Neutrophil (primary cell): ENCODE measurements around the gene KDM1B.
"Not testable (repeated sequence)": the region's sequence is repeated elsewhere in the genome, so short reads cannot be mapped to it uniquely, and the experiment has no call there.

ENCODE experiments used
- H3K27ac ChIP-seq: fragments of 200-600 bp; sonication (generic); 2 replicates; pipeline ENCODE4 v1.5.1; 2016; ENCODE audit warnings: mild to moderate bottlenecking, moderate library complexity
- H3K27me3 ChIP-seq: fragments of 200-600 bp; sonication (generic); 2 replicates; pipeline ENCODE4 v1.6.0; 2016; ENCODE audit warnings: mild to moderate bottlenecking
- H3K36me3 ChIP-seq: fragments of 200-600 bp; sonication (generic); 2 replicates; pipeline ENCODE4 v1.5.1; 2017
- H3K4me1 ChIP-seq, 2 experiments: fragments of 200-600 bp in 1 of 2; sonication (generic) in 1 of 2; 1 replicate in 1 of 2; 2 replicates in 1 of 2; pipeline versions ENCODE4 v1.5.1 to v1.6.1; 2013 to 2016; ENCODE audit warnings: low read depth in 1 of 2, low read length in 1 of 2, mild to moderate bottlenecking in 1 of 2, moderate library complexity in 1 of 2; ENCODE audit not compliant: control insufficient read depth in 1 of 2, insufficient read depth in 1 of 2
- H3K4me3 ChIP-seq, 2 experiments: fragments of 200-600 bp in 1 of 2; sonication (generic) in 1 of 2; 1 replicate in 1 of 2; 2 replicates in 1 of 2; pipeline ENCODE4 v1.5.1; 2013 to 2016; ENCODE audit warnings: low read depth in 1 of 2, low read length in 1 of 2, mild to moderate bottlenecking in 1 of 2, moderate library complexity in 1 of 2
- H3K9me3 ChIP-seq: fragments of 200-600 bp; sonication (generic); 2 replicates; pipeline ENCODE4 v1.5.1; 2016
- TF ChIP-seq, protein P1 (sequence below): fragments of 200-600 bp; sonication (generic); IDR thresholded peaks from 2 replicates; pipeline ENCODE4 v1.5.1; 2016; ENCODE audit warnings: antibody characterized with exemption

KDM1B gene

GRCh38 chr6:18221288-18221615 lies 66.0 kb downstream of the KDM1B start:
- Histone ChIP-seq H3K27me3 (no peaks in the 10 kb centered on the region), H3K27ac (no peak overlapping the region), H3K36me3 (peaks cover 94% of the 10 kb centered on the region), H3K9me3 (no peaks in the 10 kb centered on the region), H3K4me3 (no peak overlapping the region), H3K4me1 (peaks cover 2% of the 10 kb centered on the region in 2 experiments)
- TF ChIP-seq, protein P1, sequence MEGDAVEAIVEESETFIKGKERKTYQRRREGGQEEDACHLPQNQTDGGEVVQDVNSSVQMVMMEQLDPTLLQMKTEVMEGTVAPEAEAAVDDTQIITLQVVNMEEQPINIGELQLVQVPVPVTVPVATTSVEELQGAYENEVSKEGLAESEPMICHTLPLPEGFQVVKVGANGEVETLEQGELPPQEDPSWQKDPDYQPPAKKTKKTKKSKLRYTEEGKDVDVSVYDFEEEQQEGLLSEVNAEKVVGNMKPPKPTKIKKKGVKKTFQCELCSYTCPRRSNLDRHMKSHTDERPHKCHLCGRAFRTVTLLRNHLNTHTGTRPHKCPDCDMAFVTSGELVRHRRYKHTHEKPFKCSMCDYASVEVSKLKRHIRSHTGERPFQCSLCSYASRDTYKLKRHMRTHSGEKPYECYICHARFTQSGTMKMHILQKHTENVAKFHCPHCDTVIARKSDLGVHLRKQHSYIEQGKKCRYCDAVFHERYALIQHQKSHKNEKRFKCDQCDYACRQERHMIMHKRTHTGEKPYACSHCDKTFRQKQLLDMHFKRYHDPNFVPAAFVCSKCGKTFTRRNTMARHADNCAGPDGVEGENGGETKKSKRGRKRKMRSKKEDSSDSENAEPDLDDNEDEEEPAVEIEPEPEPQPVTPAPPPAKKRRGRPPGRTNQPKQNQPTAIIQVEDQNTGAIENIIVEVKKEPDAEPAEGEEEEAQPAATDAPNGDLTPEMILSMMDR, result no peak

GRCh38 chr6:18226451-18227105 lies 71.4 kb downstream of the KDM1B start:
- H3K9me3 ChIP-seq, H3K4me3 ChIP-seq, H3K27me3 ChIP-seq, H3K4me1 ChIP-seq: not testable (repeated sequence)
- peaks cover 68% of the 10 kb centered on the region for H3K36me3 ChIP-seq
- H3K27ac ChIP-seq, result peak overlapping the region; percentile 17

- peaks cover 62% of the 10 kb centered on the region for H3K36me3 ChIP-seq
- H3K4me1 ChIP-seq, H3K4me3 ChIP-seq, H3K9me3 ChIP-seq, H3K27ac ChIP-seq, H3K27me3 ChIP-seq: not testable (repeated sequence)
These were observed 71.9 kb downstream of the KDM1B start for GRCh38 chr6:18227166-18227565.

DNA sequence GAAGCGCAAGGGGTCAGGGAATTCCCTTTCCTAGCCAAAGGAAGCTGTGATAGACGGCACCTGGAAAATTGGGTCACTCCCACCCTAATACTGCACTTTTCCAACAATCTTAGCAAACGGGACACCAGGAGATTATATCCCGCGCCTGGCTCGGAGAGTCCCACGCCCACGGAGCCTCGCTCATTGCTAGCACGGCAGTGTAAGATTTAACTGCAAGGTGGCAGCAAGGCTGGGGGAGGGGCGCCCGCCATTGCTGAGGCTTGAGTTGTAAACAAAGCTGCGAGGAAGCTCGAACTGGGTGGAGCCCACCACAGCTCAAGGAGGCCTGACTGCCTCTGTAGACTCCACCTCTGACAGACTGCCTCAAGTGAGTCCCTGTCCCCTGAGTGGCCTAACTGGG lies 73.4 kb downstream of the KDM1B start:
- H3K36me3 ChIP-seq, result peaks cover 48% of the 10 kb centered on the region
- not testable (repeated sequence) for H3K27me3 ChIP-seq, H3K9me3 ChIP-seq, H3K27ac ChIP-seq, H3K4me3 ChIP-seq, H3K4me1 ChIP-seq

- H3K4me1 ChIP-seq, H3K4me3 ChIP-seq, H3K9me3 ChIP-seq, H3K27me3 ChIP-seq, H3K27ac ChIP-seq: not testable (repeated sequence)
- peaks cover 29% of the 10 kb centered on the region for H3K36me3 ChIP-seq
These were observed 76.6 kb downstream of the KDM1B start for GRCh38 chr6:18231856-18232255.

DNA sequence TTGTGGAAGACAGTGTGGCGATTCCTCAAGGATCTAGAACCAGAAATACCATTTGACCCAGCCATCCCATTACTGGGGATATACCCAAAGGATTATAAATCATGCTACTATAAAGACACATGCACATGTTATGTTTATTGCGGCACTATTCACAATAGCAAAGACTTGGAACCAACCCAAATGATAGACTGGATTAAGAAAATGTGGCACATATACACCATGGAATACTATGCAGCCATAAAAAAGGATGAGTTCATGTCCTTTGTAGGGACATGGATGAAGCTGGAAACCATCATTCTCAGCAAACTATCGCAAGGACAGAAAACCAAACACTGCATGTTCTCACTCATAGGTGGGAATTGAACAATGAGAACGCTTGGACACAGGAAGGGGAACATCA lies 78.5 kb downstream of the KDM1B start:
- H3K27ac ChIP-seq, H3K27me3 ChIP-seq, H3K9me3 ChIP-seq, H3K4me3 ChIP-seq, H3K4me1 ChIP-seq: not testable (repeated sequence)
- H3K36me3 ChIP-seq, result peaks cover 13% of the 10 kb centered on the region

DNA sequence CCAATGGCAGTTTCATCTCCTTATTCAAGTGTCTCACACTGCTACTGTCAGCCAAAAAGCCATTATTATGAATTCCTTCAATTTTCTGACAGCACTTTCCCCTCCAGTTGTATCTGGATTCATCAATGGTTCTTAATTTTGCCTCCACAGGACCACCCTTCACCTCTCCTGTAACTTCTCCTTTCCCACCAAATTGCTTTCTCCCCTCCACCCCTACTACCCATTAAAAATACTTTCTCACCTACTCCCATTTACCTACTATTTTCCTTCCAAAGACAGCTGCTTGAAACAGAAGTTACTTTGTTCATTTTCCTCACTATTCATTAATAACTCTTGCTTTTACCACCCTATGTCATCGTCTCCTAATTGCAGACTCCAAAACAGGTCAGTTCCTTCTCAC lies 79.3 kb downstream of the KDM1B start:
- Histone ChIP-seq H3K36me3 (peaks cover 12% of the 10 kb centered on the region), H3K27me3 (no peaks in the 10 kb centered on the region), H3K4me3 (no peak overlapping the region), H3K9me3 (no peaks in the 10 kb centered on the region), H3K27ac (no peak overlapping the region), H3K4me1 (no peaks in the 10 kb centered on the region)
- TF ChIP-seq, protein P1, result no peak

GRCh38 chr6:18235524-18235923 lies 80.3 kb downstream of the KDM1B start:
- no peak overlapping the region for H3K4me3 ChIP-seq
- no peaks in the 10 kb centered on the region for H3K9me3 ChIP-seq
- no peak overlapping the region for H3K27ac ChIP-seq
- TF ChIP-seq, protein P1, result no peak
- no peaks in the 10 kb centered on the region for H3K27me3 ChIP-seq
- no peaks in the 10 kb centered on the region for H3K4me1 ChIP-seq
- H3K36me3 ChIP-seq, result peaks cover 12% of the 10 kb centered on the region
